MCF 10A (cell line): ENCODE results near the gene CAMK1D. TPM values are rescaled to one million over a fixed set of nuclear protein-coding genes. Genes with fewer than 3 reads are reported as not detected.

Experiments
- BruUV-seq: library from RNA; stranded (reverse); fragments of 400-500 nt; replicated peaks from 2 replicates; lab custom pipeline; 2021; lab: Mats Ljungman, UMichigan
- CTCF ChIA-PET: fragments of 300-600 bp; sonication (Branson Sonifier 250); formaldehyde crosslinking; extraction: SDS; loops from one replicate; lab custom pipeline; 2021; ENCODE audit warnings: antibody characterized with exemption, inconsistent platforms; lab: Yijun Ruan, JAX
- POLR2A ChIA-PET: fragments of 300-600, 350-650 bp; sonication (Branson Sonifier 250); formaldehyde crosslinking; extraction: SDS; loops from one replicate; lab custom pipeline; 2020; ENCODE audit warnings: antibody characterized with exemption, inconsistent platforms; lab: Yijun Ruan, JAX
- DNase-seq: peaks from one replicate; pipeline ENCODE4 v3.0.0-alpha.2; 2018; ENCODE audit not compliant: unreplicated experiment
- H3K27ac Mint-ChIP-seq: one replicate; pipeline ENCODE4 v1.8.0; 2022; ENCODE audit warnings: mild to moderate bottlenecking, low read depth, mixed read lengths; ENCODE audit not compliant: unreplicated experiment
- H3K27me3 Mint-ChIP-seq: one replicate; pipeline ENCODE4 v1.8.0; 2022; ENCODE audit warnings: mixed read lengths; ENCODE audit not compliant: insufficient read depth, unreplicated experiment
- H3K36me3 Mint-ChIP-seq: one replicate; pipeline ENCODE4 v1.8.0; 2022; ENCODE audit warnings: mild to moderate bottlenecking, moderate library complexity, mixed read lengths; ENCODE audit not compliant: insufficient read depth, unreplicated experiment
- H3K4me1 Mint-ChIP-seq: one replicate; pipeline ENCODE4 v1.8.0; 2022; ENCODE audit warnings: mixed read lengths; ENCODE audit not compliant: insufficient read depth, unreplicated experiment
- H3K4me3 Mint-ChIP-seq: one replicate; pipeline ENCODE4 v1.8.0; 2022; ENCODE audit warnings: mild to moderate bottlenecking, moderate library complexity, mixed read lengths; ENCODE audit not compliant: unreplicated experiment
- H3K9me3 Mint-ChIP-seq: one replicate; pipeline ENCODE4 v1.8.0; 2022; ENCODE audit warnings: mixed read lengths; ENCODE audit not compliant: unreplicated experiment
- intact Hi-C: fragments of 100-400 bp; cut with micrococcal nuclease; formaldehyde crosslinking; loops from 2 replicates; pipeline ENCODE4 v1.14.1; 2022
- total RNA-seq: library from RNA; stranded (reverse); gene quantifications from 2 replicates; pipeline ENCODE4 v1.2.3, GENCODE V29; 2022
- TF ChIP-seq, protein P1 (sequence below): fragments of 200-600 bp; IDR thresholded peaks from one replicate; pipeline ENCODE4 v1.8.0; 2022; ENCODE audit warnings: antibody characterized with exemption, mild to moderate bottlenecking; ENCODE audit not compliant: unreplicated experiment

The CAMK1D gene
- total RNA-seq, 1 experiment from 2014 or later, result 1.7 TPM

DNA sequence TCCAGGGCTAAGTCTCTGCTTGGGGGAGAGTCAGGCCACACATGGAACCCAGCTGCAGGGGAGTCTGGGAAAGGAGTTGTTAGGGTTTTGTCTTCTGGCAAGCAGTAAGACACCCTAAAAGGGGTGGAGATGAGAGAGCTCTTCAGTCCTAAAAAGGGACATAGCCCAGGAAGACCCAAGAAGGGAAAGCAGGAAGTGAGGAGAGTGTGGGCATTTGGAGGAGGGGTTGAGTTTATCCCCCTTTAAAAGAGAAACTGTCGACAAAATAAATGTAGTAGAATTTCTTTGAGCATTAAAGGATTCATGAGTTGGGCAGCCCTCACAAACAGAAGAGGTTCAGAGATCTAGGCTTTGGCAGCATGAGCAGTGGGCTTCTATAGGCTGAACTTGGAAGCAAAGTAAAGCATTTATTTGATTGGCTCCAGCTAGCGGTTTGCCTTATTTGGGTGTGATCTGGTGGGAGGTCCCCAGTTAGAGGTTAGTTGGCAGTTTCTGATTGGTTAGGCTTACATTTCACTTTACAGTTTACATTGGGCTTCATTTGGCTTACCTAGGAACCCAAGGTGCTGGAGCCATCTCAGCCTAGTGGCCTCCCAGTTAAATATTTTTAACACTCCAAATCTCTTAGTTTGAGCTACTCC lies 246.7 kb downstream of the CAMK1D start:
- ChIA-PET POLR2A (interaction anchor here (0.7 to 1.5 kb wide), 3 partner anchors 9 to 296 kb away, joined by 3 to 4 read pairs (median 3); no protein-coding TSS in a partner anchor), CTCF (interaction anchor here (1.1 to 1.2 kb wide), 2 partner anchors 12 to 19 kb away, joined by 3 read pairs; no protein-coding TSS in a partner anchor)
- no peaks in the 10 kb centered on the region for H3K36me3 Mint-ChIP-seq
- H3K9me3 Mint-ChIP-seq, result no peaks in the 10 kb centered on the region
- no peak overlapping the region for H3K27ac Mint-ChIP-seq
- intact Hi-C loops, result no loop called here
- no peaks in the 10 kb centered on the region for H3K27me3 Mint-ChIP-seq
- no peaks in the 10 kb centered on the region for H3K4me1 Mint-ChIP-seq
- BruUV-seq, result no TSS peak
- H3K4me3 Mint-ChIP-seq, result no peak overlapping the region
- DNase-seq, result no peak
- TF ChIP-seq, protein P1, sequence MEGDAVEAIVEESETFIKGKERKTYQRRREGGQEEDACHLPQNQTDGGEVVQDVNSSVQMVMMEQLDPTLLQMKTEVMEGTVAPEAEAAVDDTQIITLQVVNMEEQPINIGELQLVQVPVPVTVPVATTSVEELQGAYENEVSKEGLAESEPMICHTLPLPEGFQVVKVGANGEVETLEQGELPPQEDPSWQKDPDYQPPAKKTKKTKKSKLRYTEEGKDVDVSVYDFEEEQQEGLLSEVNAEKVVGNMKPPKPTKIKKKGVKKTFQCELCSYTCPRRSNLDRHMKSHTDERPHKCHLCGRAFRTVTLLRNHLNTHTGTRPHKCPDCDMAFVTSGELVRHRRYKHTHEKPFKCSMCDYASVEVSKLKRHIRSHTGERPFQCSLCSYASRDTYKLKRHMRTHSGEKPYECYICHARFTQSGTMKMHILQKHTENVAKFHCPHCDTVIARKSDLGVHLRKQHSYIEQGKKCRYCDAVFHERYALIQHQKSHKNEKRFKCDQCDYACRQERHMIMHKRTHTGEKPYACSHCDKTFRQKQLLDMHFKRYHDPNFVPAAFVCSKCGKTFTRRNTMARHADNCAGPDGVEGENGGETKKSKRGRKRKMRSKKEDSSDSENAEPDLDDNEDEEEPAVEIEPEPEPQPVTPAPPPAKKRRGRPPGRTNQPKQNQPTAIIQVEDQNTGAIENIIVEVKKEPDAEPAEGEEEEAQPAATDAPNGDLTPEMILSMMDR, result no peak

- TF ChIP-seq, protein P1, result no peak
- ChIA-PET CTCF (interaction anchor here (0.7 to 1.1 kb wide), 2 partner anchors 11 to 166 kb away, joined by 3 read pairs; no protein-coding TSS in a partner anchor), POLR2A (interaction anchor here (1.3 to 1.5 kb wide), 2 partner anchors 10 to 13 kb away, joined by 3 to 4 read pairs; no protein-coding TSS in a partner anchor)
- Mint-ChIP-seq H3K9me3 (no peaks in the 10 kb centered on the region), H3K36me3 (no peaks in the 10 kb centered on the region), H3K4me3 (no peak overlapping the region), H3K27ac (no peak overlapping the region), H3K27me3 (no peaks in the 10 kb centered on the region), H3K4me1 (no peaks in the 10 kb centered on the region)
- BruUV-seq, result no TSS peak
- DNase-seq, result no peak
- intact Hi-C loops, result no loop called here
These were observed 247.8 kb downstream of the CAMK1D start for GRCh38 chr10:12597176-12597575.

GRCh38 chr10:12597788-12598765 lies 248.7 kb downstream of the CAMK1D start:
- H3K9me3 Mint-ChIP-seq, result no peaks in the 10 kb centered on the region
- no peaks in the 10 kb centered on the region for H3K4me1 Mint-ChIP-seq
- ChIA-PET POLR2A (interaction anchor here (1.5 kb wide), 1 partner anchor 12 kb away, joined by 4 read pairs; no protein-coding TSS in a partner anchor), CTCF (interaction anchor here (0.5 kb wide), 1 partner anchor 94 kb away, joined by 3 read pairs; no protein-coding TSS in a partner anchor)
- TF ChIP-seq, protein P1, result no peak
- no peaks in the 10 kb centered on the region for H3K27me3 Mint-ChIP-seq
- H3K36me3 Mint-ChIP-seq, result no peaks in the 10 kb centered on the region
- no peak overlapping the region for H3K4me3 Mint-ChIP-seq
- no TSS peak for BruUV-seq
- intact Hi-C loops, result no loop called here
- no peak for DNase-seq
- H3K27ac Mint-ChIP-seq, result no peak overlapping the region
